GM18511 (cell line): ENCODE results near the gene FARSA.
"Not testable (repeated sequence)": the region's sequence is repeated elsewhere in the genome, so short reads cannot be mapped to it uniquely, and the experiment has no call there.

ENCODE experiments used
- ATAC-seq: cut with Tn5 transposase; IDR thresholded peaks from one replicate; pipeline ENCODE4 v1.9.1; 2021; ENCODE audit warnings: mild to moderate bottlenecking, moderate library complexity; ENCODE audit not compliant: unreplicated experiment

FARSA gene

GRCh38 chr19:12891553-12892021 is 41.9 kb downstream of the FARSA start:
- ATAC-seq = no peak

- peak; percentile 97 for ATAC-seq
These were observed 42.5 kb downstream of the FARSA start, which contains the start of gene GCDH for GRCh38 chr19:12890787-12891552. GCDH (plus strand) TSS chr19:12891160; CDS start chr19:12891305, 145 bp downstream.

GRCh38 chr19:12890299-12890786 is 43.2 kb downstream of the FARSA start:
- ATAC-seq = not testable (repeated sequence)

GRCh38 chr19:12888006-12888603 is 45.4 kb downstream of the FARSA start:
- ATAC-seq = no peak

GRCh38 chr19:12886969-12887747 is 46.4 kb downstream of the FARSA start, which contains the start of gene KLF1:
KLF1 (minus strand) TSS chr19:12887201; CDS start chr19:12887140, 61 bp downstream.
- ATAC-seq = no peak

GRCh38 chr19:12886651-12886968 is 46.9 kb downstream of the FARSA start:
- no peak for ATAC-seq

- ATAC-seq = no peak
These were observed 47.5 kb downstream of the FARSA start for GRCh38 chr19:12885749-12886650.

GRCh38 chr19:12884926-12885748 is 48.4 kb downstream of the FARSA start:
- ATAC-seq = no peak

- ATAC-seq = no peak
These were observed 48.9 kb downstream of the FARSA start for GRCh38 chr19:12884627-12884925.

- ATAC-seq = no peak
These were observed 49.3 kb downstream of the FARSA start for GRCh38 chr19:12884202-12884601.

GRCh38 chr19:12882589-12882988 is 50.9 kb downstream of the FARSA start:
- no peak for ATAC-seq

GRCh38 chr19:12881172-12881808 is 52.2 kb downstream of the FARSA start, which contains the start of gene DNASE2:
DNASE2 (minus strand) TSS chr19:12881449; CDS start chr19:12881375, 74 bp downstream.
- ATAC-seq = peak; percentile 89

GRCh38 chr19:12880551-12881171 is 52.9 kb downstream of the FARSA start:
- ATAC-seq = peak; percentile 26

- no peak for ATAC-seq
These were observed 58.4 kb downstream of the FARSA start for GRCh38 chr19:12875086-12875485.

- ATAC-seq = no peak
These were observed 59.4 kb downstream of the FARSA start for GRCh38 chr19:12873891-12874745.

GRCh38 chr19:12872941-12873890 is 60.3 kb downstream of the FARSA start:
- no peak for ATAC-seq
